ENCODE data around the gene PVALEF.

The PVALEF gene

GRCh38 chr17:81117672-81118198, 47.6 kb upstream of the PVALEF start:
- H3K27me3 ChIP-seq (replicated peaks; ENCODE audit: insufficient read depth, low read length): peaks cover 69% of the 10 kb centered on the region
- no peak for DNase-seq
- no peak overlapping the region for H3K27ac ChIP-seq (ENCODE audit: low read length)
- no peaks in the 10 kb centered on the region for H3K79me2 ChIP-seq (ENCODE audit: low read length)
- TF ChIP-seq EZH2phosphoT487 (IDR thresholded peaks at IDR 0.05; ENCODE audit: low read length) (no peak), CTCF (IDR thresholded peaks at IDR 0.05; ENCODE audit: low read length) (no peak), EZH2 (optimal IDR thresholded peaks at IDR 0.05; ENCODE audit: low read depth, low read length) (no peak)
- H3F3A ChIP-seq (ENCODE audit: insufficient read depth, low read length): no peaks in the 10 kb centered on the region
- H3K36me3 ChIP-seq (replicated peaks; ENCODE audit: insufficient read depth, low read length): no peaks in the 10 kb centered on the region
- no peak overlapping the region for H2AFZ ChIP-seq (ENCODE audit: low read length)
- H4K20me1 ChIP-seq (ENCODE audit: insufficient read depth, low read length): no peaks in the 10 kb centered on the region
- no peaks in the 10 kb centered on the region for H3K9me3 ChIP-seq (replicated peaks; ENCODE audit: insufficient read depth, low read length)
- H3K9me2 ChIP-seq (replicated peaks; ENCODE audit: insufficient read depth, low read length): no peaks in the 10 kb centered on the region
- no peaks in the 10 kb centered on the region for H3K4me1 ChIP-seq (ENCODE audit: low read length)
- H3K4me2 ChIP-seq (ENCODE audit: low read depth, low read length): no peak overlapping the region
- no peak overlapping the region for H3K9ac ChIP-seq (ENCODE audit: low read length)
- no peak overlapping the region for H3K4me3 ChIP-seq (ENCODE audit: low read length)

- H3K27ac ChIP-seq (ENCODE audit: low read length): no peak overlapping the region
- no peak overlapping the region for H2AFZ ChIP-seq (ENCODE audit: low read length)
- H3K9ac ChIP-seq (ENCODE audit: low read length): no peak overlapping the region
- H3K27me3 ChIP-seq (replicated peaks; ENCODE audit: insufficient read depth, low read length): peaks cover 65% of the 10 kb centered on the region
- H3K36me3 ChIP-seq (replicated peaks; ENCODE audit: insufficient read depth, low read length): no peaks in the 10 kb centered on the region
- no peak for DNase-seq
- no peaks in the 10 kb centered on the region for H3K9me2 ChIP-seq (replicated peaks; ENCODE audit: insufficient read depth, low read length)
- H3K4me1 ChIP-seq (ENCODE audit: low read length): no peaks in the 10 kb centered on the region
- H4K20me1 ChIP-seq (ENCODE audit: insufficient read depth, low read length): no peaks in the 10 kb centered on the region
- H3F3A ChIP-seq (ENCODE audit: insufficient read depth, low read length): no peaks in the 10 kb centered on the region
- no peaks in the 10 kb centered on the region for H3K9me3 ChIP-seq (replicated peaks; ENCODE audit: insufficient read depth, low read length)
- H3K79me2 ChIP-seq (ENCODE audit: low read length): no peaks in the 10 kb centered on the region
- TF ChIP-seq CTCF (IDR thresholded peaks at IDR 0.05; ENCODE audit: low read length): no peak
- TF ChIP-seq EZH2 (optimal IDR thresholded peaks at IDR 0.05; ENCODE audit: low read depth, low read length): no peak
- no peak for TF ChIP-seq EZH2phosphoT487 (IDR thresholded peaks at IDR 0.05; ENCODE audit: low read length)
- H3K4me2 ChIP-seq (ENCODE audit: low read depth, low read length): no peak overlapping the region
- H3K4me3 ChIP-seq (ENCODE audit: low read length): no peak overlapping the region
These were observed 46.7 kb upstream of the PVALEF start for GRCh38 chr17:81118308-81119221.

GRCh38 chr17:81119223-81120148, 45.8 kb upstream of the PVALEF start:
- H3K4me3 ChIP-seq (ENCODE audit: low read length): peak overlapping the region; percentile 17; the same call in 1 of the 2 replicates
- DNase-seq: peak; percentile 12
- TF ChIP-seq CTCF (IDR thresholded peaks at IDR 0.05; ENCODE audit: low read length): no peak
- no peak for TF ChIP-seq EZH2phosphoT487 (IDR thresholded peaks at IDR 0.05; ENCODE audit: low read length)
- no peak for TF ChIP-seq EZH2 (optimal IDR thresholded peaks at IDR 0.05; ENCODE audit: low read depth, low read length)
- H3K9ac ChIP-seq (ENCODE audit: low read length): no peak overlapping the region
- H3K36me3 ChIP-seq (replicated peaks; ENCODE audit: insufficient read depth, low read length): no peaks in the 10 kb centered on the region
- no peaks in the 10 kb centered on the region for H3K4me1 ChIP-seq (ENCODE audit: low read length)
- H2AFZ ChIP-seq (ENCODE audit: low read length): no peak overlapping the region
- no peaks in the 10 kb centered on the region for H3K9me3 ChIP-seq (replicated peaks; ENCODE audit: insufficient read depth, low read length)
- no peaks in the 10 kb centered on the region for H3K79me2 ChIP-seq (ENCODE audit: low read length)
- H4K20me1 ChIP-seq (ENCODE audit: insufficient read depth, low read length): no peaks in the 10 kb centered on the region
- H3K9me2 ChIP-seq (replicated peaks; ENCODE audit: insufficient read depth, low read length): no peaks in the 10 kb centered on the region
- H3K27ac ChIP-seq (ENCODE audit: low read length): no peak overlapping the region
- peaks cover 64% of the 10 kb centered on the region for H3K27me3 ChIP-seq (replicated peaks; ENCODE audit: insufficient read depth, low read length)
- peak overlapping the region; percentile 29; the same call in 1 of the 2 replicates for H3K4me2 ChIP-seq (ENCODE audit: low read depth, low read length)
- H3F3A ChIP-seq (ENCODE audit: insufficient read depth, low read length): no peaks in the 10 kb centered on the region

All from MM.1S (cell line).